Mesenchymal stem cell (in vitro differentiated cells and primary cell): ENCODE results near the gene KLC1.

Experiments
- DNase-seq: peaks from one replicate; pipeline ENCODE4 v3.0.0-alpha.2; 2013
- H2AFZ ChIP-seq: one replicate; pipeline ENCODE4 v1.6.1; 2013; ENCODE audit warnings: low read depth, mild to moderate bottlenecking, control low read depth, inconsistent platforms, low read length, moderate library complexity
- H2AK5ac ChIP-seq: 2 replicates; pipeline ENCODE4 v1.6.1; 2013; ENCODE audit warnings: low read length, moderate library complexity, mild to moderate bottlenecking, inconsistent platforms; ENCODE audit not compliant: severe bottlenecking
- H2BK120ac ChIP-seq: one replicate; pipeline ENCODE4 v1.6.1; 2013; ENCODE audit warnings: low read depth, mild to moderate bottlenecking, inconsistent platforms, low read length, moderate library complexity
- H2BK12ac ChIP-seq, 2 experiments: one replicate each; pipeline ENCODE4 v1.6.1; 2013; ENCODE audit warnings: inconsistent platforms in 2 of 2, low read length in 2 of 2, mild to moderate bottlenecking in 2 of 2, moderate library complexity in 2 of 2, control low read depth in 1 of 2
- H2BK15ac ChIP-seq: one replicate; pipeline ENCODE4 v1.6.1; 2013; ENCODE audit warnings: mild to moderate bottlenecking, low read depth, inconsistent platforms; ENCODE audit not compliant: poor library complexity, severe bottlenecking
- H2BK5ac ChIP-seq: 2 replicates; pipeline ENCODE4 v1.6.1; 2013; ENCODE audit warnings: low read depth, mild to moderate bottlenecking, low read length, control low read depth, inconsistent platforms; ENCODE audit not compliant: poor library complexity, severe bottlenecking
- H3K14ac ChIP-seq, 2 experiments: one replicate each; pipeline ENCODE4 v1.6.1; 2013; ENCODE audit warnings: inconsistent platforms in 2 of 2, low read length in 2 of 2, control low read depth in 1 of 2, mild to moderate bottlenecking in 1 of 2, moderate library complexity in 1 of 2
- H3K18ac ChIP-seq, 2 experiments: one replicate each; pipeline ENCODE4 v1.6.1; 2013; ENCODE audit warnings: inconsistent platforms in 2 of 2, low read length in 2 of 2, control low read depth in 1 of 2, low read depth in 1 of 2, mild to moderate bottlenecking in 1 of 2
- H3K23ac ChIP-seq, 2 experiments: one replicate each; pipeline ENCODE4 v1.6.1; 2013; ENCODE audit warnings: inconsistent platforms in 2 of 2, low read length in 2 of 2, mild to moderate bottlenecking in 2 of 2, moderate library complexity in 2 of 2, control low read depth in 1 of 2
- H3K27ac ChIP-seq: 2 replicates; pipeline ENCODE4 v1.5.1; 2013; ENCODE audit warnings: mild to moderate bottlenecking, moderate library complexity, low read length, control low read depth, inconsistent platforms; ENCODE audit not compliant: poor library complexity, severe bottlenecking
- H3K27me3 ChIP-seq, 2 experiments: 2 replicates each; pipeline versions ENCODE4 v1.6.1 to v1.7.0; 2013; ENCODE audit warnings: low read length in 2 of 2, mild to moderate bottlenecking in 2 of 2, moderate library complexity in 2 of 2, control low read depth in 1 of 2, inconsistent platforms in 1 of 2; ENCODE audit not compliant: control insufficient read depth in 1 of 2, insufficient read depth in 1 of 2
- H3K36me3 ChIP-seq, 2 experiments: 2 replicates each; pipeline versions ENCODE4 v1.6.1 to v1.7.0; 2013; ENCODE audit warnings: low read length in 2 of 2, control low read depth in 1 of 2, inconsistent platforms in 1 of 2, low read depth in 1 of 2, mild to moderate bottlenecking in 1 of 2; ENCODE audit not compliant: insufficient read depth in 2 of 2, control insufficient read depth in 1 of 2
- H3K4ac ChIP-seq, 2 experiments: one replicate each; pipeline ENCODE4 v1.6.1; 2013; ENCODE audit warnings: inconsistent platforms in 2 of 2, low read length in 2 of 2, mild to moderate bottlenecking in 2 of 2, moderate library complexity in 2 of 2, control low read depth in 1 of 2, low read depth in 1 of 2
- H3K4me1 ChIP-seq: 2 replicates; pipeline ENCODE4 v1.6.1; 2013; ENCODE audit warnings: low read depth, low read length, control low read depth; ENCODE audit not compliant: control insufficient read depth, insufficient read depth
- H3K4me2 ChIP-seq: 2 replicates; pipeline ENCODE4 v1.6.1; 2013; ENCODE audit warnings: low read length, mild to moderate bottlenecking, inconsistent platforms; ENCODE audit not compliant: poor library complexity, severe bottlenecking
- H3K4me3 ChIP-seq, 2 experiments: 2 replicates each; pipeline versions ENCODE4 v1.5.1 to v1.7.0; 2013; ENCODE audit warnings: low read length in 2 of 2, mild to moderate bottlenecking in 2 of 2, control low read depth in 1 of 2, low read depth in 1 of 2; ENCODE audit not compliant: insufficient read depth in 1 of 2
- H3K79me1 ChIP-seq: replicated peaks from 2 replicates; pipeline ENCODE4 v1.6.1; 2013; ENCODE audit warnings: mild to moderate bottlenecking, control low read depth, low read length, inconsistent platforms; ENCODE audit not compliant: poor library complexity, severe bottlenecking
- H3K9ac ChIP-seq: 2 replicates; pipeline ENCODE4 v1.7.0; 2013; ENCODE audit warnings: mild to moderate bottlenecking, low read length, moderate library complexity
- H3K9me3 ChIP-seq: 2 replicates; pipeline ENCODE4 v1.7.0; 2013; ENCODE audit warnings: mild to moderate bottlenecking, low read length; ENCODE audit not compliant: control insufficient read depth
- H4K8ac ChIP-seq: one replicate; pipeline ENCODE4 v1.6.1; 2013; ENCODE audit warnings: inconsistent platforms, mild to moderate bottlenecking, low read length, moderate library complexity
- H4K91ac ChIP-seq: one replicate; pipeline ENCODE4 v1.6.1; 2013; ENCODE audit warnings: mild to moderate bottlenecking, low read length, inconsistent platforms
- WGBS: methylation state at CpG from one replicate; pipeline ENCODE4 v1.1.7; 2013; ENCODE audit warnings: mixed read lengths; 5-methylcytosine and 5-hydroxymethylcytosine counted together

The KLC1 gene

DNA sequence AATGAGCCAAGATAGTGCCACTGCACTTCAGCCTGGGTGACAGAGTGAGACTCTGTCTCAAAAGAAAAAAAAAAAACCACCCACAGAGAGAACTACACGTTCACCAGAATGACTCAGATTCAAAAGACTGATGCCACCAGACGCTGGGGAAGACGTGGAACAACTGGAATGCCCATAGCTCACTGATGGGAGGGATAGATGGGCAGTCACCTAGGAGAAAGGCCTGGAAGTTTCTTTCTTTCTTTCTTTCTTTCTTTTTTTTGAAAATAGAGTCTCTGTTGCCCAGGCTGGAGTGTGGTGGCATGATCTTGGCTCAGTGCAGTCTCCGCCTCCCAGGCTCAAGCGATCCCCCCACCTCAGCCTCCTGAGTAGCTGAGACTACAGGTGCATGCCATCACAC, 10.0 kb upstream of the KLC1 start:
- H2BK120ac ChIP-seq, result no peak overlapping the region
- H2BK5ac ChIP-seq, result no peak overlapping the region
- H4K8ac ChIP-seq, result no peak overlapping the region
- no peaks in the 10 kb centered on the region for H3K79me1 ChIP-seq
- H3K4me2 ChIP-seq, result no peak overlapping the region
- H3K36me3 ChIP-seq, result no peaks in the 10 kb centered on the region
- no peak overlapping the region for H2BK15ac ChIP-seq
- peak; percentile 52 for DNase-seq
- H4K91ac ChIP-seq, result no peak overlapping the region
- H2BK12ac ChIP-seq, result no peak overlapping the region
- 77% methylated on average over 4 of the region's 5 CpGs for WGBS
- no peak overlapping the region for H3K4me3 ChIP-seq
- H3K4me1 ChIP-seq, result peaks cover 4% of the 10 kb centered on the region
- no peak overlapping the region for H2AFZ ChIP-seq
- H3K9me3 ChIP-seq, result no peaks in the 10 kb centered on the region
- no peak overlapping the region for H2AK5ac ChIP-seq
- no peak overlapping the region for H3K23ac ChIP-seq
- no peak overlapping the region for H3K9ac ChIP-seq
- H3K14ac ChIP-seq, result no peak overlapping the region
- H3K18ac ChIP-seq, result no peak overlapping the region
- no peak overlapping the region for H3K4ac ChIP-seq
- no peaks in the 10 kb centered on the region for H3K27me3 ChIP-seq
- H3K27ac ChIP-seq, result no peak overlapping the region

DNA sequence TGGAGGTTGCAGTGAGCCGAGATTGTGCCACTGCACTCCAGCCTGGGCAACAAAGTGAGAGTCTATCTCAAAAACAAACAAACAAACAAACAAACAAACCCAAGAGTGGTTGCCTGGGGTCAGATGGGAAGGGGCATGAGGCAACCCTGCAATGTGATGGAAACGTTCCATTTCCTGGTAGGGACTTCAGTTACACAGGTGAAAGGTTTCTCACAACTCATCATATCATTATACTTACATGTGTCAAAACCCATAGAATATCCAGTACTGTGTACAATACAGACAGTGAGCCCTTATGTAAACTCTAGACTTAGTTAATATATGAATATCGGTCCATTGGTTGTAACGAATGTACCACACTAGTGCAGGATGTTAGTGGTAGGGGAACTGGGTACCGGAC, 7.2 kb upstream of the KLC1 start:
- Histone ChIP-seq H2BK120ac (no peak overlapping the region), H3K27ac (no peak overlapping the region), H3K36me3 (no peaks in the 10 kb centered on the region), H3K27me3 (no peaks in the 10 kb centered on the region), H4K8ac (no peak overlapping the region), H2BK15ac (no peak overlapping the region), H2AK5ac (no peak overlapping the region), H3K23ac (no peak overlapping the region), H3K79me1 (no peaks in the 10 kb centered on the region), H3K18ac (no peak overlapping the region), H3K4me3 (no peak overlapping the region), H3K4me1 (peaks cover 15% of the 10 kb centered on the region), H3K9me3 (no peaks in the 10 kb centered on the region), H3K4me2 (no peak overlapping the region), H3K4ac (no peak overlapping the region), H2AFZ (no peak overlapping the region), H3K14ac (no peak overlapping the region), H4K91ac (no peak overlapping the region), H2BK5ac (no peak overlapping the region), H2BK12ac (no peak overlapping the region), H3K9ac (no peak overlapping the region)
- no peak for DNase-seq
- 98% methylated on average over 4 of the region's 5 CpGs for WGBS

DNA sequence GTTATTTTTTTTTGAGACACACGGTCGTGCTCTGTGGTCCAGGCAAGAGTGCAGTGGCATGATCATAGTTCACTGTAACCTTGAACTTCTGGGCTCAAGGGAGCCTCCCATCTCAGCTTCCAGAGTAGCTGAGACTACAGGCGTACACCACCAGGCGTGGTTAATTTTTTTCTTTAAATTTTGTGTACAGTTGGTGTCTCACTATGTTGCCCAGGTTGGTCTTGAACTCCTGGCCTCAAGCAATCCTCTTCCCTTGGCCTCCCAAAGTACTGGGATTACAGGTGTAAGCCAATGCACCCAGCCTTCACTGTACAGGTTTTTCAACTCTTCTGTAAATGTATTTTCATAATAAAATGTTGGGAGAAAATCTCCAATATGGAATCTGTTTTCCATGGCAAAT, 5.7 kb upstream of the KLC1 start:
- WGBS, result 92% methylated on average over 4 of the region's 4 CpGs
- DNase-seq, result no peak
- Histone ChIP-seq H3K4me3 (no peak overlapping the region), H2BK120ac (no peak overlapping the region), H4K91ac (no peak overlapping the region), H3K4ac (no peak overlapping the region), H2AK5ac (no peak overlapping the region), H3K14ac (no peak overlapping the region), H3K23ac (no peak overlapping the region), H3K36me3 (no peaks in the 10 kb centered on the region), H3K4me1 (peaks cover 22% of the 10 kb centered on the region), H2BK15ac (no peak overlapping the region), H2BK12ac (no peak overlapping the region), H2AFZ (no peak overlapping the region), H4K8ac (no peak overlapping the region), H3K4me2 (no peak overlapping the region), H3K27me3 (no peaks in the 10 kb centered on the region), H3K9me3 (no peaks in the 10 kb centered on the region), H3K27ac (no peak overlapping the region), H2BK5ac (no peak overlapping the region), H3K18ac (no peak overlapping the region), H3K9ac (no peak overlapping the region), H3K79me1 (no peaks in the 10 kb centered on the region)

DNA sequence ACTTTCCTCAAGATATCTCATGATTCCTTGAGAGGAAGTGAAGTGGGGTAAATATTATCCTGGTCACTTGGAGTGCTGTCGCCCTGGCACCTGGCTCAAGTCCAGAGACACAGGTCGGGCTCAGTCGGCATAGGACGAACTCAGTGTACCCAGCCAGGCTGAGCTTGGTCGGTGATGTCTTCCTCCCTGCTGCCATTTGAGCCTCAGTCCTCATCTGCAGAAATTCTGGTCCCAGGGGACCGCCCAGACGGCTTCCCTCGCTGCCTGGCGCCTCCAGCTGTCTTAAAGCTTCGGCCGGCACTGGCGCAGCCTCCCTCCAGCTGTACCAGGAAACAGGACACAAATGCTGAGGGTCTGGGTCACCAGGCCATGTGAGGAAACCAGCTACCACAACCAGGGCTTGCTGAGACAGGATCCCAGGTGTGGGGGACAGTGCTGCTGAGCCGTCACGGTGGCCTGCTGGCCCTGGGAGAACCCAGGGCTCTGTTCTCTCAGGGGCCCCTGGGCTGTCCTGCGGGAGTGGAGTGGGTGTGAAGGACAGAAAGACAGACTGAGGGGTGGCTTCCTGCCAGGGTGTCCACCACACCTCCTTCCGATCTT, 5.0 kb upstream of the KLC1 start:
- Histone ChIP-seq H3K36me3 (no peaks in the 10 kb centered on the region), H2BK15ac (peak overlapping the region; percentile 60), H3K4me2 (no peak overlapping the region), H2AFZ (no peak overlapping the region), H2BK12ac (peak overlapping the region in 1 of 2 experiments; percentile 67), H4K8ac (no peak overlapping the region), H3K27me3 (no peaks in the 10 kb centered on the region), H3K4me3 (no peak overlapping the region), H2BK120ac (no peak overlapping the region), H3K4me1 (peaks cover 24% of the 10 kb centered on the region), H3K9me3 (no peaks in the 10 kb centered on the region), H3K23ac (no peak overlapping the region), H3K27ac (no peak overlapping the region), H3K18ac (peak overlapping the region in 1 of 2 experiments; percentile 37), H4K91ac (no peak overlapping the region), H3K4ac (peak overlapping the region in 1 of 2 experiments; percentile 47), H3K14ac (no peak overlapping the region), H2AK5ac (no peak overlapping the region), H3K9ac (no peak overlapping the region), H2BK5ac (no peak overlapping the region), H3K79me1 (no peaks in the 10 kb centered on the region)
- WGBS, result 89% methylated on average over 16 of the region's 16 CpGs
- DNase-seq, result no peak
